Caco-2 (cell line): ENCODE data around the gene RIBC2. TPM values are rescaled to one million over a fixed set of nuclear protein-coding genes. Genes with fewer than 3 reads are reported as not detected.
"Not testable (repeated sequence)": the region's sequence is repeated elsewhere in the genome, so short reads cannot be mapped to it uniquely, and the experiment has no call there.

Experiments used
- BruUV-seq: library from RNA; stranded (reverse); fragments of 400-500 nt; replicated peaks from 2 replicates; lab custom pipeline; 2021; lab: Mats Ljungman, UMichigan
- CTCF ChIA-PET: fragments of 300-600 bp; sonication (Branson Sonifier 250); formaldehyde crosslinking; loops from one replicate; lab custom pipeline; 2022; ENCODE audit warnings: antibody characterized with exemption; lab: Charles Lee
- POLR2A ChIA-PET: fragments of 300-600 bp; sonication (Branson Sonifier 250); formaldehyde crosslinking; loops from one replicate; lab custom pipeline; 2022; ENCODE audit warnings: antibody characterized with exemption; lab: Charles Lee
- DNase-seq, 2 experiments: peaks; one replicate each; pipeline versions ENCODE4 v3.0.0 to v3.0.0-alpha.2; 2020 to 2022
- H3K27me3 ChIP-seq: replicated peaks from 2 replicates; pipeline ENCODE4 v1.6.0; 2011; ENCODE audit warnings: low read length; ENCODE audit not compliant: control insufficient read depth, insufficient read depth
- H3K36me3 ChIP-seq: 2 replicates; pipeline ENCODE4 v1.5.1; 2011; ENCODE audit warnings: low read length; ENCODE audit not compliant: control insufficient read depth, insufficient read depth
- H3K4me1 ChIP-seq: fragments of 250-450 bp; sonication (Bioruptor Pico); 2 replicates; pipeline ENCODE4 v1.5.1; 2020; ENCODE audit warnings: mild to moderate bottlenecking
- H3K4me3 ChIP-seq: 2 replicates; pipeline ENCODE4 v1.5.1; 2011; ENCODE audit warnings: low read depth, mild to moderate bottlenecking, control low read depth, low read length
- H3K9me3 ChIP-seq: fragments of 250-450 bp; sonication (Bioruptor Pico); 2 replicates; pipeline ENCODE4 v1.5.1; 2020; ENCODE audit warnings: mild to moderate bottlenecking, moderate library complexity
- H3K27ac Mint-ChIP-seq: one replicate; pipeline ENCODE4 v1.8.0; 2022; ENCODE audit warnings: mixed read lengths; ENCODE audit not compliant: unreplicated experiment
- H3K27me3 Mint-ChIP-seq: one replicate; pipeline ENCODE4 v1.8.0; 2022; ENCODE audit warnings: mixed read lengths; ENCODE audit not compliant: insufficient read depth, unreplicated experiment
- H3K36me3 Mint-ChIP-seq: one replicate; pipeline ENCODE4 v1.8.0; 2022; ENCODE audit warnings: mild to moderate bottlenecking, mixed read lengths; ENCODE audit not compliant: insufficient read depth, unreplicated experiment
- H3K4me1 Mint-ChIP-seq: one replicate; pipeline ENCODE4 v1.8.0; 2022; ENCODE audit warnings: low read depth, mixed read lengths; ENCODE audit not compliant: unreplicated experiment
- H3K4me3 Mint-ChIP-seq: one replicate; pipeline ENCODE4 v1.8.0; 2022; ENCODE audit warnings: mild to moderate bottlenecking, moderate library complexity, mixed read lengths; ENCODE audit not compliant: unreplicated experiment
- H3K9me3 Mint-ChIP-seq: one replicate; pipeline ENCODE4 v1.8.0; 2022; ENCODE audit warnings: mixed read lengths; ENCODE audit not compliant: unreplicated experiment
- intact Hi-C: fragments of 100-400 bp; cut with micrococcal nuclease; formaldehyde crosslinking; loops from one replicate; pipeline ENCODE4 v1.10.0; 2022; ENCODE audit not compliant: unreplicated experiment
- total RNA-seq: library from RNA; stranded (reverse); gene quantifications from 2 replicates; pipeline ENCODE4 v1.2.3, GENCODE V29; 2022
- TF ChIP-seq, protein P1 (sequence below), 2 experiments: fragments of 200-600 bp in 1 of 2; IDR thresholded peaks; 1 replicate in 1 of 2; 2 replicates in 1 of 2; pipeline versions ENCODE4 v1.5.1 to v1.8.0; 2011 to 2022; ENCODE audit warnings: antibody characterized with exemption in 1 of 2, control low read depth in 1 of 2, inconsistent platforms in 1 of 2, low read depth in 1 of 2, low read length in 1 of 2, mild to moderate bottlenecking in 1 of 2, moderate library complexity in 1 of 2; ENCODE audit not compliant: insufficient read depth in 1 of 2, severe bottlenecking in 1 of 2, unreplicated experiment in 1 of 2

RIBC2 gene
- total RNA-seq, 1 experiment from 2014 or later, result 14.1 TPM

DNA sequence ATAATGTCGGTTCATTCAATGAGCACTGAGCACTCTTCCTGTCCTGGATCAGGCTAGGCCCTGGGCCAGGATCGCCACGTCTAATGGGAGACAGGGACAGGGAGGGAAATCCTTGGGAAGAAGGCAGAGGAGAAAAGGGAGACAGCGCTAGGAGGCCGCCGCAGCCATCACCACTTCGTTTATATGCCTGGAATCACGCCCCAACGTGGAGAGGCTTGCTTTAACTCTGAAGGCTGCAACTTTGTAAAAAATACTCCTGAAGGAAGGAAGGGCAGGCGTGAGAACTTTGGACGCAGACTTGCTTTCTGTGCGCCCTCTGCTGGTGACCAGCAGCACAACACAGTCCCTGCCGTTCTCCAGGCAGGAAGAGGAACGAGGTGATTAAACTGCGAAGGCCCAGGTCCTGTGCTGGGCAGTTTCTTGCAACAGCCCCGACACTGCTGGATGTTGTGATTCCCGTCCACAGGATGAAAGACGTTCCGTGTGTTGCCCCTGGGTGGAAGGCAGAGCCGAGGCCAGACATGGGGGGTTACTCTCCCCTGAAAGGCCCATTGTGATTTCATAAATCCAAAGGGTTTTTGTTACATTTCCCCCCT lies 22.1 kb downstream of the RIBC2 start:
- H3K9me3 Mint-ChIP-seq, result no peaks in the 10 kb centered on the region
- TF ChIP-seq, protein P1, sequence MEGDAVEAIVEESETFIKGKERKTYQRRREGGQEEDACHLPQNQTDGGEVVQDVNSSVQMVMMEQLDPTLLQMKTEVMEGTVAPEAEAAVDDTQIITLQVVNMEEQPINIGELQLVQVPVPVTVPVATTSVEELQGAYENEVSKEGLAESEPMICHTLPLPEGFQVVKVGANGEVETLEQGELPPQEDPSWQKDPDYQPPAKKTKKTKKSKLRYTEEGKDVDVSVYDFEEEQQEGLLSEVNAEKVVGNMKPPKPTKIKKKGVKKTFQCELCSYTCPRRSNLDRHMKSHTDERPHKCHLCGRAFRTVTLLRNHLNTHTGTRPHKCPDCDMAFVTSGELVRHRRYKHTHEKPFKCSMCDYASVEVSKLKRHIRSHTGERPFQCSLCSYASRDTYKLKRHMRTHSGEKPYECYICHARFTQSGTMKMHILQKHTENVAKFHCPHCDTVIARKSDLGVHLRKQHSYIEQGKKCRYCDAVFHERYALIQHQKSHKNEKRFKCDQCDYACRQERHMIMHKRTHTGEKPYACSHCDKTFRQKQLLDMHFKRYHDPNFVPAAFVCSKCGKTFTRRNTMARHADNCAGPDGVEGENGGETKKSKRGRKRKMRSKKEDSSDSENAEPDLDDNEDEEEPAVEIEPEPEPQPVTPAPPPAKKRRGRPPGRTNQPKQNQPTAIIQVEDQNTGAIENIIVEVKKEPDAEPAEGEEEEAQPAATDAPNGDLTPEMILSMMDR (IDR thresholded peaks at IDR 0.05; ENCODE audit: insufficient read depth in 1 of 2, low read depth in 1 of 2, low read length in 1 of 2, severe bottlenecking in 1 of 2, unreplicated experiment in 1 of 2), result peak; percentile 81 to 96
- Histone ChIP-seq H3K4me1 (peaks cover 28% of the 10 kb centered on the region), H3K9me3 (0 out of 2 replicates have a peak, but pooled peaks cover 2% of the 10 kb centered on the region), H3K4me3 (no peak overlapping the region), H3K36me3 (no peaks in the 10 kb centered on the region), H3K27me3 (no peaks in the 10 kb centered on the region)
- peak overlapping the region; percentile 68 for H3K27ac Mint-ChIP-seq
- POLR2A ChIA-PET, result no interaction called here
- no TSS peak for BruUV-seq
- peak overlapping the region; percentile 22 for H3K4me3 Mint-ChIP-seq
- CTCF ChIA-PET, result interaction anchor here (0.7 kb wide), 1 partner anchor 101 kb away, joined by 5 read pairs; no protein-coding TSS in a partner anchor
- H3K4me1 Mint-ChIP-seq, result peaks cover 13% of the 10 kb centered on the region
- intact Hi-C loops, result loop anchor here (1.0 to 5.0 kb wide), 3 partner anchors 21 to 166 kb away; no protein-coding TSS in a partner anchor
- peaks cover 24% of the 10 kb centered on the region for H3K36me3 Mint-ChIP-seq
- no peaks in the 10 kb centered on the region for H3K27me3 Mint-ChIP-seq
- peak; percentile 89 to 92 for DNase-seq

DNA sequence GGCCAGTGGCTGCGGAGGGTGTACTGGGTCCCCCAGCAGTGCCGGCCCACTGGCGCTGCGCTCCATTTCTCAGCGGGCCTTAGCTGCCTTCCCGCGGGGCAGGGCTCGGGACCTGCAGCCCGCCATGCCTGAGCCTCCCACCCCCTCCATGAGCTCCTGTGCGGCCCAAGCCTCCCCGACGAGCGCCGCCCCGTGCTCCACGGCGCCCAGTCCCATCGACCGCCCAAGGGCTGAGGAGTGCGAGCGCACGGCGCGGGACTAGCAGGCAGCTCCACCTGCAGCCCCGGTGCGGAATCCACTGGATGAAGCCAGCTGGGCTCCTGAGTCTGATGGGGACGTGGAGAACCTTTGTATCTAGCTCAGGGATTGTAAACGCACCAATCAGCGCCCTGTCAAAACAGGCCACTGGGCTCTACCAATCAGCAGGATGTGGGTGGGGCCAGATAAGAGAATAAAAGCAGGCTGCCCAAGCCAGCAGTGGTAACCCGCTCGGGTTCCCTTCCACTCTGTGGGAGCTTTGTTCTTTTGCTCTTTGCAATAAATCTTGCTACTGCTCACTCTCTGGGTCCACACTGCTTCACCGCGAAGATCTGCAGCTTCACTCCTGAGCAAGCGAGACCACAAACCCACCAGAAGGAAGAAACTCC lies 23.5 kb downstream of the RIBC2 start:
- H3K27me3 Mint-ChIP-seq, H3K36me3 ChIP-seq, POLR2A ChIA-PET, DNase-seq, CTCF ChIA-PET, H3K9me3 ChIP-seq, H3K4me3 ChIP-seq, H3K4me3 Mint-ChIP-seq, H3K27me3 ChIP-seq, BruUV-seq, H3K9me3 Mint-ChIP-seq: not testable (repeated sequence)
- H3K4me1 ChIP-seq, result peaks cover 34% of the 10 kb centered on the region
- intact Hi-C loops, result loop anchor here (5.0 kb wide), 1 partner anchor 85 kb away; no protein-coding TSS in a partner anchor
- Mint-ChIP-seq H3K36me3 (peaks cover 29% of the 10 kb centered on the region), H3K4me1 (peaks cover 27% of the 10 kb centered on the region), H3K27ac (peak overlapping the region; percentile 13)

DNA sequence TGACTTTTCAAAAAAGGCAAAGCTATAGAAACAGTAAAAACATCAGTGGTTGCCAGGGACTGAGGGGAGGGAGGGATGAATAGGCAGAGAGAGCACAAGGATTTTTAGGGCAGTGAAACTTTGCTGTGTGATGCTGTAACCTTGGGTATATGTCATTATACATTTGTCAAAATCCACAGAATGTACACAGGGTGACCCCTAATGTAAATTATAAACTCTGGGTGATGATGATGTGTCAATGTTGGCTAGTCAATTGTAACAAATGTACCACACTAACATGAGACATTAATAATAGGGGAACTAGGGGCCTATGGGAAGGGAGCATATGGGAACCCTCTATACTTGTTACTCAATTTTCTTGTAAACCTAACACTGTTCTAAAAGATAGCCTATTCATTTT lies 24.8 kb downstream of the RIBC2 start:
- ChIA-PET CTCF (no interaction called here), POLR2A (no interaction called here)
- no peak for DNase-seq
- Mint-ChIP-seq H3K4me3 (no peak overlapping the region), H3K9me3 (no peaks in the 10 kb centered on the region), H3K27me3 (no peaks in the 10 kb centered on the region), H3K4me1 (peaks cover 36% of the 10 kb centered on the region), H3K36me3 (peaks cover 22% of the 10 kb centered on the region), H3K27ac (no peak overlapping the region)
- TF ChIP-seq, protein P1 (IDR thresholded peaks at IDR 0.05; ENCODE audit: insufficient read depth in 1 of 2, low read depth in 1 of 2, low read length in 1 of 2, severe bottlenecking in 1 of 2, unreplicated experiment in 1 of 2), result no peak
- intact Hi-C loops, result loop anchor here (5.0 kb wide), 1 partner anchor 86 kb away; no protein-coding TSS in a partner anchor
- Histone ChIP-seq H3K36me3 (no peaks in the 10 kb centered on the region), H3K4me3 (no peak overlapping the region), H3K4me1 (peaks cover 48% of the 10 kb centered on the region), H3K27me3 (no peaks in the 10 kb centered on the region), H3K9me3 (0 out of 2 replicates have a peak, but pooled peaks cover 2% of the 10 kb centered on the region)
- no TSS peak for BruUV-seq

DNA sequence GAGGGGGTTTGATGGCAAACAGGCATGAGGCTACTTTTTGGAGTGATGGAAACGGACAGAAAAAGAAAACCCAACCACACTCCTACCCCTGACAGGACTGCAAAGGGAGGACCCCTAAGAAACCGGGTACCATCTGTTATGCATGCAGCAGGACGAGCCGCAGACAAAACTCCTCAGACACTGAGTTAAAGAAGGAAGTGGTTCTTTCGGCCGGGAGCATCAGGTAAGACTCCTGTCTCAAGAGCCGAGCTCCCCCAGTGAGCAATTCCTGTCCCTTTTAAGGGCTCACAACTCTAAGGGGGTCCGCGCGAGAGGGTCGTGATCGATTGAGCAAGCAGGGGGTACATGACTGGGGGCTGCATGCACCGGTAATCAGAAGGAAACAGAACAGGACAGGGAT lies 27.2 kb downstream of the RIBC2 start:
- peaks cover 44% of the 10 kb centered on the region for H3K4me1 Mint-ChIP-seq
- H3K4me1 ChIP-seq, result peaks cover 63% of the 10 kb centered on the region
- H3K27me3 Mint-ChIP-seq, POLR2A ChIA-PET, H3K9me3 ChIP-seq, H3K36me3 ChIP-seq, H3K27me3 ChIP-seq, H3K9me3 Mint-ChIP-seq: not testable (repeated sequence)
- H3K27ac Mint-ChIP-seq, result peak overlapping the region; percentile 96
- DNase-seq, result peak in 1 of 2 experiments; percentile 55
- peak overlapping the region; percentile 71 for H3K4me3 Mint-ChIP-seq
- peak overlapping the region; percentile 7; the same call in 1 of the 2 replicates for H3K4me3 ChIP-seq
- TSS peak; percentile 46 for BruUV-seq
- peaks cover 11% of the 10 kb centered on the region for H3K36me3 Mint-ChIP-seq
- intact Hi-C loops, result loop anchor here (1.0 to 5.0 kb wide), 4 partner anchors 22 to 112 kb away; partner anchors contain the start of gene FBLN1
- CTCF ChIA-PET, result interaction anchor here (0.7 kb wide), 1 partner anchor 22 kb away, joined by 3 read pairs; no protein-coding TSS in a partner anchor
